Thymus (tissue), 11 donors: Measurements from ENCODE around the gene RUNX2. TPM values are rescaled to one million over a fixed set of nuclear protein-coding genes. Genes with fewer than 3 reads are reported as not detected.

Experiments
- DNase-seq, 9 donors: peaks; one replicate each; pipeline ENCODE4 v3.0.0-alpha.2; 2013; ENCODE audit warnings: low spot score in 9 of 9, low read depth in 6 of 9, missing footprints in 1 of 9
- H3K27ac ChIP-seq, 2 donors: one replicate each; pipeline ENCODE4 v1.5.1; 2013; ENCODE audit warnings: control low read depth in 1 of 2, low read depth in 1 of 2, low read length in 1 of 2, mild to moderate bottlenecking in 1 of 2, moderate library complexity in 1 of 2
- H3K27me3 ChIP-seq, 2 donors: one replicate each; pipeline ENCODE4 v1.5.1; 2013; ENCODE audit warnings: low read length in 1 of 2; ENCODE audit not compliant: control insufficient read depth in 2 of 2, insufficient read depth in 1 of 2
- H3K36me3 ChIP-seq, 2 donors: one replicate each; pipeline ENCODE4 v1.5.1; 2013; ENCODE audit warnings: low read length in 1 of 2, mild to moderate bottlenecking in 1 of 2, moderate library complexity in 1 of 2; ENCODE audit not compliant: control insufficient read depth in 2 of 2, insufficient read depth in 2 of 2
- H3K4me1 ChIP-seq, 2 donors: one replicate each; pipeline ENCODE4 v1.5.1; 2013; ENCODE audit warnings: low read length in 2 of 2; ENCODE audit not compliant: control insufficient read depth in 2 of 2, insufficient read depth in 2 of 2
- H3K4me3 ChIP-seq, 2 donors: one replicate each; pipeline ENCODE4 v1.5.1; 2013; ENCODE audit warnings: low read length in 2 of 2, control low read depth in 1 of 2, mild to moderate bottlenecking in 1 of 2
- H3K9me3 ChIP-seq, 2 donors: one replicate each; pipeline ENCODE4 v1.5.1; 2013; ENCODE audit warnings: low read length in 1 of 2, mild to moderate bottlenecking in 1 of 2; ENCODE audit not compliant: control insufficient read depth in 2 of 2, insufficient read depth in 1 of 2
- WGBS: extraction: QIAGEN DNeasy Blood & Tissue Kit; methylation state at CpG from one replicate; pipeline ENCODE4 v1.1.7; 2013; 5-methylcytosine and 5-hydroxymethylcytosine counted together
- polyA plus RNA-seq: library from polyadenylated mRNA; stranded (reverse); fragments of 200-250 nt; gene quantifications from one replicate; pipeline ENCODE4 v1.2.3, GENCODE V29; 2013
- total RNA-seq: library from RNA; stranded (reverse); fragments of 120-200 nt; gene quantifications from one replicate; pipeline ENCODE4 v1.2.4, GENCODE V29; 2013
- donor health status: healthy.

Gene RUNX2
- total and polyA plus RNA-seq, 2 donors, result 3.7 to 7.1 TPM

DNA sequence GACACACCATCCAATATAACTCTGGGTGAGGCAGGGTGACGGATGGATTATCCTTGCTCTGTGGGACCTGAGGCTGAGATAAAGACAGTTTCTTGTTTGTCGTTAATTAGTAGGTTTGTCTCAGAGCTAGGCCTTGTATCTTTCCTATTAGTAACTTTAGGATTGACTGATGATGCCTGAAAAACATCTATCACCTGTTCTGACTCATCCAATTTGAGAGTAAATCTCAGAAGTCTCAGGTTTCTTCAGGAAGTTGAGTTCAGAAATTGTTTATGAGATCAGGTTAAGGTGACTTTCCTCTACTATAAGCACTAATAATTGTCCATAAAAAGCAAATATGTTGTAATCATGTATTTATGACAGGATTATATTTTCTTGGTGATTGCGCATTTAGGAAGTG lies 179.1 kb downstream of the RUNX2 start:
- Histone ChIP-seq H3K4me1 (peaks cover 2 to 14% of the 10 kb centered on the region in 2 donors), H3K4me3 (no peak overlapping the region), H3K9me3 (no peaks in the 10 kb centered on the region), H3K27me3 (no peaks in the 10 kb centered on the region), H3K27ac (no peak overlapping the region), H3K36me3 (peaks cover 0 to 3% of the 10 kb centered on the region in 2 donors)
- 93% methylated on average over 3 of the region's 3 CpGs for WGBS
- no peak for DNase-seq

DNA sequence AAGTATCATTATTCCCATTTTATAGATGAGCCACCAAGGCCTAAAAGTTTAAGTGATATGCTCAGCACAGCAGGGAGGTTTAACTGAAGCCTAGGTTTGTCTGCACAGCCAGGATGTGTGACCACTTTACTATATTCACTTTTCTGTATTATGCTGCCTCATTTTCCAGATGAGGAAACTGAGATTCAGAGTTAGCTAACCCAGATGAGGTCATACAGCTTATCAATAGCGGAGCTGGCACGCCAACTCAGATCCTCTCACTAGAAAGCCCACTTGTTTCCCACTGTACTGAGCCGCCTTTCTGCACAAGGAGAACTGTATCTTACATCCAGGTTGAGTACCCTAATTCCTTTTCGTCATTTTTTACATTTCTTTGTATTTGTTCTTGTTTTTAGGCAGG lies 181.3 kb downstream of the RUNX2 start:
- no peak for DNase-seq
- Histone ChIP-seq H3K36me3 (peaks cover 0 to 15% of the 10 kb centered on the region in 2 donors), H3K4me1 (peaks cover 2 to 10% of the 10 kb centered on the region in 2 donors), H3K27me3 (no peaks in the 10 kb centered on the region), H3K27ac (no peak overlapping the region), H3K4me3 (no peak overlapping the region), H3K9me3 (no peaks in the 10 kb centered on the region)
- WGBS, result 89% methylated on average over 4 of the region's 4 CpGs

DNA sequence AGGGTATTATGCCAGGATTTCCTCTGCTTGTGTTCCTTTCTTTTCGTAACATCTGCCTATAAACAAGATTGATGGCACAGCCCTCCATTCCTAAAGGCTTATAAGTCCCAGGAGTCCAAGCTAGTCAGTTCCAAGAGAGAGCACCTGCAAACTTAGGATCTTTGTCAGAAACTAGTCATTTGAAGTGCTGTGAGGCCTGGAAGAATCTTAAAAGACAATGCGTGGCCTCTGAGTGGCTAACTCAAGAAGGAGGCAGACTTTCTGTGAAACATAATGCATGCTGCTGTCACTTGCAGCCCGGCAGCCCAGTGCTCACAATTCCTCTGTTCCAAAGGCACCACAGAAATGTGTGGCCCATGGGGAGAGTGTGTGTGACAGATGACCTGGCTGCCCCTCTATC lies 184.6 kb downstream of the RUNX2 start:
- WGBS, result over 99% methylated on average over 3 of the region's 3 CpGs
- no peak overlapping the region for H3K4me3 ChIP-seq
- no peaks in the 10 kb centered on the region for H3K9me3 ChIP-seq
- no peak overlapping the region for H3K27ac ChIP-seq
- no peaks in the 10 kb centered on the region for H3K4me1 ChIP-seq
- H3K36me3 ChIP-seq, result peaks cover 0 to 15% of the 10 kb centered on the region in 2 donors
- DNase-seq, result no peak
- no peaks in the 10 kb centered on the region for H3K27me3 ChIP-seq

GRCh38 chr6:45513213-45513618 lies 185.1 kb downstream of the RUNX2 start:
- Histone ChIP-seq H3K27me3 (no peaks in the 10 kb centered on the region), H3K9me3 (no peaks in the 10 kb centered on the region), H3K4me1 (no peaks in the 10 kb centered on the region), H3K27ac (no peak overlapping the region), H3K36me3 (peaks cover 0 to 15% of the 10 kb centered on the region in 2 donors), H3K4me3 (no peak overlapping the region)
- DNase-seq, result no peak
- WGBS, result 92% methylated on average over 9 of the region's 9 CpGs

DNA sequence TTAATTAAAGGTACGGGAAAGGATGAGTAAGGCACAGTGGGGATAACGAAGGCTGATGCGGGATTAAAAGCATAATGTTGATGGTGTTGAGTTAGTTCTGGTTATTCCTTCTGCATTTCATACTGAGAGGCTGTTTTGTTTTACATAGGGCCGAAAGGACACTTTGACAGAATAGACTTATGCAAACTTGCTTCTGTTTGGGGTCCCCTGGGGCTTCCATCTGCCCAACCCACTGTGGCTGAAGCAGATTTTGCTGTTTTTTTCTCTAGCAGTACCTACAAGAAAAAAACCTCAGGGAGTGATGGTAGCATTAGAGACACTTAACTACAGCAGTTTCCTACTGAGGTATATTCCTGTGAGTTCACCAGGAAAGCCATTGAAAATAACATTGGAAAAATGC lies 185.7 kb downstream of the RUNX2 start:
- Histone ChIP-seq H3K27me3 (no peaks in the 10 kb centered on the region), H3K4me3 (no peak overlapping the region), H3K36me3 (peaks cover 0 to 13% of the 10 kb centered on the region in 2 donors), H3K4me1 (no peaks in the 10 kb centered on the region), H3K27ac (no peak overlapping the region), H3K9me3 (no peaks in the 10 kb centered on the region)
- 95% methylated on average over 4 of the region's 4 CpGs for WGBS
- no peak for DNase-seq

DNA sequence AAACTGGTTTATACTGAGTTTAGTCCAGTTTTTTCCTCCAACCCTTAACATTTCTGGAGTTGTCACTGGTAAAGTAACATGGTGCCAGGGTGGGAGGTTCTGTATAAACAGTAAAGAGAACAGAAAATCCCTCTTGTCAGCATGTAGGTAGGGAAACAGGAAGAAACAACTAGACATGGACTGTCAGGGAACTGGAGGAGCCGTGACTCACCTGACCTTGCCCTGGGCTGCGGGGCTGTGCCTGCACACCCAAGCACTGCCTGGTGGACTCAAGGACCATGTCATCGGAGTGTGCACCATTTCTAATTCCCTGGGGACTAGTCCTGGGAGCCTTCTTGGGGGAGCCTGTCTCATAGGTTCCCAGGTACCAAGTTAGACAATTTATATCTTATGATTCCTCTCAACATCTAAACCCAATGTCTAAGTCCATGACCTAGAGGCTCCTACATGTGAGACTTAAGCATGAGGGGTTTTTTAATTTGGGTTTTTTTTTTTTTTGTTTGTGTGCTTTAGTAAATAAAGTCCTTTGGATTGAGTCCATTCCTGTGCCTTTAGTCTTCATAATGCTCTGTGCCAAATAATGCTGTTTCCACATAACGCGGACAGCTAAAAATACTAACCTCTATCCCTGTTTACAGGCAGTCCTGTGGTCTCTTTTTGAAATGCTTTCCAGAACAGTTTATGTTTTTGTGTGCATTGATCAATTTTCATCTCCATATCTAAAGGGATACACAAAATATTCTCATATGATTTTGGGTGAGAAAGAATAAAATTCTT lies 186.5 kb downstream of the RUNX2 start:
- H3K9me3 ChIP-seq, result no peaks in the 10 kb centered on the region
- no peaks in the 10 kb centered on the region for H3K4me1 ChIP-seq
- peaks cover 0 to 13% of the 10 kb centered on the region in 2 donors for H3K36me3 ChIP-seq
- H3K27ac ChIP-seq, result no peak overlapping the region
- 98% methylated on average over 5 of the region's 5 CpGs for WGBS
- no peak overlapping the region for H3K4me3 ChIP-seq
- H3K27me3 ChIP-seq, result no peaks in the 10 kb centered on the region
- no peak for DNase-seq

DNA sequence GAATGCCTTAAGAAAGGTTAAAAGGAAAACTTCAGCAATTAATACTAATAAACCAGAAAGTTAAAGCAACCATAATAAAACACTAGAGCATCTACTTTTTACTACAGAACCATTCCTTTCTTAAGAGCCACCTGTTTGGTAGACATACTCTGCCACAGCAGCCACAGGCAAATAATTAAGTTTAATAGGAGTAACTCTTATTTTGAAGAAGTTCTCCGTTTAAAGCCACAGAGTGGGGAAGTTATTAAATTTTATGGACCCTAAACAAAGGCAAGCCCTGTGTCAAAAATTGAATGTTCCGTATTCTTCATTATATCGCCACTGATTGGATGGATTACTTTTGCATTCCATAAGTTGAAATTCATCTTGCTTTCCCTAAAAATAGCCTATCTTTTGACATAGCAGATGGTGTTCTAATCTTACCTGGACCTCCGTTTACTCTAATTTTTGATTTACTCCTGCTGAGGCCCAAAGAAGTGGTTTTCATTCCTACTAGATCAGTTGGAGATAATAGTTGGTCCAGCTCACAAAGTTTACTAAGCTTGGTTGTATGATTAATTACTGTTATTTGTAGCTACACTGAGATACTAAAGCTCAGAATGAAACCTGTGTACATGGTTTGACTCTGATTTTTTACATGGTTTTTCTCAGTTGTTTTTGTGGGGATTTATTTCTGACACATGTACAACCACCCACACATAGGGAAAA lies 190.0 kb downstream of the RUNX2 start:
- 95% methylated on average over 4 of the region's 4 CpGs for WGBS
- Histone ChIP-seq H3K27ac (no peak overlapping the region), H3K36me3 (peaks cover 0 to 3% of the 10 kb centered on the region in 2 donors), H3K4me1 (no peaks in the 10 kb centered on the region), H3K9me3 (no peaks in the 10 kb centered on the region), H3K27me3 (no peaks in the 10 kb centered on the region), H3K4me3 (no peak overlapping the region)
- no peak for DNase-seq

GRCh38 chr6:45521226-45521625 lies 193.1 kb downstream of the RUNX2 start:
- Histone ChIP-seq H3K4me1 (no peaks in the 10 kb centered on the region), H3K36me3 (no peaks in the 10 kb centered on the region), H3K9me3 (no peaks in the 10 kb centered on the region), H3K27ac (no peak overlapping the region), H3K27me3 (no peaks in the 10 kb centered on the region), H3K4me3 (no peak overlapping the region)
- no peak for DNase-seq

GRCh38 chr6:45522486-45522885 lies 194.4 kb downstream of the RUNX2 start:
- H3K4me1 ChIP-seq, result no peaks in the 10 kb centered on the region
- no peaks in the 10 kb centered on the region for H3K27me3 ChIP-seq
- no peak overlapping the region for H3K4me3 ChIP-seq
- H3K36me3 ChIP-seq, result no peaks in the 10 kb centered on the region
- no peak overlapping the region for H3K27ac ChIP-seq
- H3K9me3 ChIP-seq, result no peaks in the 10 kb centered on the region
- WGBS, result 97% methylated on average over 4 of the region's 4 CpGs
- DNase-seq, result no peak
